KMS-11 (cell line): ENCODE results near the gene LRRC55.

Source experiments
- H2AFZ ChIP-seq: fragments of 200-600 bp; sonication (generic); 2 replicates; pipeline ENCODE4 v1.6.1; 2016; ENCODE audit warnings: antibody characterized with exemption, mixed run types, low read depth
- H3K27ac ChIP-seq: fragments of 200-600 bp; sonication (generic); 2 replicates; pipeline ENCODE4 v1.6.1; 2016; ENCODE audit warnings: mild to moderate bottlenecking, mixed run types
- H3K27me3 ChIP-seq: fragments of 200-600 bp; sonication (generic); 2 replicates; pipeline ENCODE4 v1.6.1; 2017; ENCODE audit warnings: mild to moderate bottlenecking, low read depth, mixed run types, moderate library complexity; ENCODE audit not compliant: insufficient read depth
- H3K36me3 ChIP-seq: fragments of 200-600 bp; sonication (generic); 2 replicates; pipeline ENCODE4 v1.6.1; 2017; ENCODE audit warnings: mild to moderate bottlenecking, mixed run types; ENCODE audit not compliant: insufficient read depth
- H3K4me1 ChIP-seq: fragments of 200-600 bp; sonication (generic); 2 replicates; pipeline ENCODE4 v1.6.1; 2016; ENCODE audit warnings: mild to moderate bottlenecking, low read depth, mixed run types; ENCODE audit not compliant: poor library complexity, severe bottlenecking
- H3K4me2 ChIP-seq: fragments of 200-600 bp; sonication (generic); 2 replicates; pipeline ENCODE4 v1.7.0; 2016; ENCODE audit warnings: mild to moderate bottlenecking, mixed run types
- H3K4me3 ChIP-seq: fragments of 200-600 bp; sonication (generic); IDR thresholded peaks from 2 replicates; pipeline ENCODE4 v1.6.1; 2017; ENCODE audit warnings: low read depth, low read length, mixed read lengths; ENCODE audit not compliant: insufficient read depth
- H3K79me2 ChIP-seq: fragments of 200-600 bp; sonication (generic); 2 replicates; pipeline ENCODE4 v1.6.1; 2016; ENCODE audit warnings: low read depth, mixed run types; ENCODE audit not compliant: insufficient read depth
- H3K9ac ChIP-seq: fragments of 200-600 bp; sonication (generic); 2 replicates; pipeline ENCODE4 v1.6.1; 2016; ENCODE audit warnings: mild to moderate bottlenecking, mixed run types
- H4K20me1 ChIP-seq: fragments of 200-600 bp; sonication (generic); 2 replicates; pipeline ENCODE4 v1.6.1; 2016; ENCODE audit warnings: mild to moderate bottlenecking, mixed run types; ENCODE audit not compliant: insufficient read depth
- CTCF ChIP-seq: fragments of 200-600 bp; sonication (generic); conservative IDR thresholded peaks from 2 replicates; pipeline ENCODE4 v1.6.1; 2017; ENCODE audit warnings: low read depth, mild to moderate bottlenecking, antibody characterized with exemption, low read length, moderate library complexity, mixed read lengths

The LRRC55 gene

GRCh38 chr11:57161351-57161750, 20.4 kb upstream of the LRRC55 start:
- Histone ChIP-seq H3K27ac (no peak overlapping the region), H3K4me1 (no peaks in the 10 kb centered on the region), H3K27me3 (no peaks in the 10 kb centered on the region), H4K20me1 (no peaks in the 10 kb centered on the region), H3K36me3 (no peaks in the 10 kb centered on the region), H3K9ac (no peak overlapping the region), H3K4me3 (no peak overlapping the region), H3K4me2 (no peak overlapping the region), H2AFZ (no peak overlapping the region), H3K79me2 (no peaks in the 10 kb centered on the region)
- TF ChIP-seq CTCF: no peak

GRCh38 chr11:57162179-57162898, 19.4 kb upstream of the LRRC55 start:
- Histone ChIP-seq H4K20me1 (no peaks in the 10 kb centered on the region), H3K4me1 (no peaks in the 10 kb centered on the region), H3K9ac (no peak overlapping the region), H2AFZ (no peak overlapping the region), H3K4me3 (no peak overlapping the region), H3K27me3 (no peaks in the 10 kb centered on the region), H3K4me2 (no peak overlapping the region), H3K79me2 (no peaks in the 10 kb centered on the region), H3K27ac (no peak overlapping the region), H3K36me3 (no peaks in the 10 kb centered on the region)
- TF ChIP-seq CTCF: no peak

GRCh38 chr11:57163160-57163868, 18.4 kb upstream of the LRRC55 start:
- no peaks in the 10 kb centered on the region for H3K4me1 ChIP-seq
- no peak overlapping the region for H3K4me3 ChIP-seq
- TF ChIP-seq CTCF: no peak
- H3K79me2 ChIP-seq: no peaks in the 10 kb centered on the region
- no peak overlapping the region for H2AFZ ChIP-seq
- H3K27me3 ChIP-seq: no peaks in the 10 kb centered on the region
- H3K36me3 ChIP-seq: no peaks in the 10 kb centered on the region
- no peak overlapping the region for H3K9ac ChIP-seq
- H4K20me1 ChIP-seq: no peaks in the 10 kb centered on the region
- H3K4me2 ChIP-seq: no peak overlapping the region
- H3K27ac ChIP-seq: no peak overlapping the region

- Histone ChIP-seq H3K4me2 (no peak overlapping the region), H3K9ac (no peak overlapping the region), H3K79me2 (no peaks in the 10 kb centered on the region), H3K4me3 (no peak overlapping the region), H2AFZ (no peak overlapping the region), H3K27ac (no peak overlapping the region), H3K36me3 (no peaks in the 10 kb centered on the region), H4K20me1 (no peaks in the 10 kb centered on the region), H3K27me3 (no peaks in the 10 kb centered on the region), H3K4me1 (no peaks in the 10 kb centered on the region)
- TF ChIP-seq CTCF: no peak
Observed at GRCh38 chr11:57164317-57164716, 17.4 kb upstream of the LRRC55 start.
